GM12801 (cell line): Measurements from ENCODE around the gene ZDHHC3.

Experiments used
- CTCF ChIP-seq: IDR thresholded peaks from one replicate; pipeline ENCODE4 v1.5.1; 2011; ENCODE audit warnings: control low read depth; ENCODE audit not compliant: insufficient read length; ENCODE audit errors: extremely low read depth

Gene ZDHHC3

GRCh38 chr3:44962621-44963393 is 13.2 kb downstream of the ZDHHC3 start:
- no peak for TF ChIP-seq CTCF

- TF ChIP-seq CTCF: no peak
These were observed 14.1 kb downstream of the ZDHHC3 start for GRCh38 chr3:44961888-44962287.

GRCh38 chr3:44960387-44961026 is 15.5 kb downstream of the ZDHHC3 start:
- TF ChIP-seq CTCF: no peak

GRCh38 chr3:44958386-44958785 is 17.6 kb downstream of the ZDHHC3 start:
- TF ChIP-seq CTCF: no peak

- TF ChIP-seq CTCF: no peak
These were observed 18.0 kb downstream of the ZDHHC3 start for GRCh38 chr3:44957986-44958385.

GRCh38 chr3:44955917-44956316 is 20.1 kb downstream of the ZDHHC3 start:
- TF ChIP-seq CTCF: no peak

- no peak for TF ChIP-seq CTCF
These were observed 21.0 kb downstream of the ZDHHC3 start for GRCh38 chr3:44954962-44955361.
